ENCODE data around the gene CUBN. TPM values are rescaled to one million over a fixed set of nuclear protein-coding genes. Genes with fewer than 3 reads are reported as not detected.

CUBN gene
- total RNA-seq, 2 donors from 2014 or later: 0.75 to 1.3 TPM

GRCh38 chr10:17140386-17140761 lies 10.8 kb upstream of the CUBN start:
- H3K4me3 Mint-ChIP-seq: no peak overlapping the region
- no peak overlapping the region for H3K27ac ChIP-seq (ENCODE audit: low read depth, low read length)
- H3K36me3 ChIP-seq (ENCODE audit: control insufficient read depth, insufficient read depth, low read length): no peaks in the 10 kb centered on the region
- no peaks in the 10 kb centered on the region for H3K9me3 Mint-ChIP-seq
- H3K27me3 Mint-ChIP-seq (ENCODE audit: insufficient read depth): no peaks in the 10 kb centered on the region
- H3K27ac Mint-ChIP-seq: no peak overlapping the region
- no peak for DNase-seq
- no peak overlapping the region for H3K4me3 ChIP-seq (ENCODE audit: low read length)
- TF ChIP-seq, protein P1, sequence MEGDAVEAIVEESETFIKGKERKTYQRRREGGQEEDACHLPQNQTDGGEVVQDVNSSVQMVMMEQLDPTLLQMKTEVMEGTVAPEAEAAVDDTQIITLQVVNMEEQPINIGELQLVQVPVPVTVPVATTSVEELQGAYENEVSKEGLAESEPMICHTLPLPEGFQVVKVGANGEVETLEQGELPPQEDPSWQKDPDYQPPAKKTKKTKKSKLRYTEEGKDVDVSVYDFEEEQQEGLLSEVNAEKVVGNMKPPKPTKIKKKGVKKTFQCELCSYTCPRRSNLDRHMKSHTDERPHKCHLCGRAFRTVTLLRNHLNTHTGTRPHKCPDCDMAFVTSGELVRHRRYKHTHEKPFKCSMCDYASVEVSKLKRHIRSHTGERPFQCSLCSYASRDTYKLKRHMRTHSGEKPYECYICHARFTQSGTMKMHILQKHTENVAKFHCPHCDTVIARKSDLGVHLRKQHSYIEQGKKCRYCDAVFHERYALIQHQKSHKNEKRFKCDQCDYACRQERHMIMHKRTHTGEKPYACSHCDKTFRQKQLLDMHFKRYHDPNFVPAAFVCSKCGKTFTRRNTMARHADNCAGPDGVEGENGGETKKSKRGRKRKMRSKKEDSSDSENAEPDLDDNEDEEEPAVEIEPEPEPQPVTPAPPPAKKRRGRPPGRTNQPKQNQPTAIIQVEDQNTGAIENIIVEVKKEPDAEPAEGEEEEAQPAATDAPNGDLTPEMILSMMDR (conservative IDR thresholded peaks at IDR 0.05): no peak
- no peaks in the 10 kb centered on the region for H3K27me3 ChIP-seq (ENCODE audit: control insufficient read depth, insufficient read depth, low read length, poor library complexity, severe bottlenecking)
- no peak overlapping the region for H3K9ac ChIP-seq (ENCODE audit: extremely low read depth, low read length, poor library complexity, severe bottlenecking)
- H3K4me1 Mint-ChIP-seq: peaks cover 9% of the 10 kb centered on the region
- no peaks in the 10 kb centered on the region for H3K9me3 ChIP-seq (ENCODE audit: control insufficient read depth, low read length)
- no peaks in the 10 kb centered on the region for H3K36me3 Mint-ChIP-seq (ENCODE audit: low read depth)
- no peaks in the 10 kb centered on the region for H3K4me1 ChIP-seq (ENCODE audit: control insufficient read depth, insufficient read depth, low read length)

DNA sequence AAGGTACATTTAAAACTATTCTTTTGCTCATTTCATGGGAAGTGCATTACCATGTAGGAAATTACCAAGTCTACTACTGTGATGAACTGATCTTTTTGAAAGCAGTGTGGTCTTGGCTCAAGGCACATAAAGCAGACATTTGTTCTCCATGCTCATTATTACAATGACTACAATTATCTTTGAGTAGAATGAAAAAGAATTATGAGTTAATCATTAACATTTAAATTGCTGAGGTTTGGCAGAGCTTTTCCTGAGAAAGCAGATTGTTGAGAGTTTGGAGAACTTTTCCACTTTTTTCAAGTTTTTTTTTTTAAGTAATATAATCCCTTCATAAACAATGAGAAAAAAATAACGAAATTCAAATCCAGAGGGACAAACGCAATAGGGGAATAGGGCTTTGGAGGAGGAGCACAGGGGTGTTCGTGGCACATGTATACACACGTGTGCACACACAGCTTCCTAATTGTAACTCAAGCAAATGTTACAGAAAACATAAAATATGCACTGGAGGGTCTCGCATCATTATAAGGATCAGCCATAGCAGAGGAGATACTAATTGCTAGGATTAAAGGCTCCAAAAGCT lies 8.9 kb upstream of the CUBN start:
- Histone ChIP-seq H3K4me1 (ENCODE audit: control insufficient read depth, insufficient read depth, low read length) (no peaks in the 10 kb centered on the region), H3K27ac (ENCODE audit: low read depth, low read length) (no peak overlapping the region), H3K4me3 (ENCODE audit: low read length) (no peak overlapping the region), H3K9me3 (ENCODE audit: control insufficient read depth, low read length) (no peaks in the 10 kb centered on the region), H3K27me3 (ENCODE audit: control insufficient read depth, insufficient read depth, low read length, poor library complexity, severe bottlenecking) (no peaks in the 10 kb centered on the region), H3K36me3 (ENCODE audit: control insufficient read depth, insufficient read depth, low read length) (no peaks in the 10 kb centered on the region), H3K9ac (ENCODE audit: extremely low read depth, low read length, poor library complexity, severe bottlenecking) (no peak overlapping the region)
- Mint-ChIP-seq H3K9me3 (no peaks in the 10 kb centered on the region), H3K27me3 (ENCODE audit: insufficient read depth) (no peaks in the 10 kb centered on the region), H3K4me1 (peaks cover 11% of the 10 kb centered on the region), H3K27ac (no peak overlapping the region), H3K4me3 (no peak overlapping the region), H3K36me3 (ENCODE audit: low read depth) (no peaks in the 10 kb centered on the region)
- DNase-seq: no peak
- TF ChIP-seq, protein P1 (conservative IDR thresholded peaks at IDR 0.05): no peak
- WGBS, 2 experiments (ENCODE audit: insufficient coverage in 1 of 2, insufficient read length in 1 of 2): 96 to 100% methylated on average over 3 to 5 of the region's 5 CpGs

DNA sequence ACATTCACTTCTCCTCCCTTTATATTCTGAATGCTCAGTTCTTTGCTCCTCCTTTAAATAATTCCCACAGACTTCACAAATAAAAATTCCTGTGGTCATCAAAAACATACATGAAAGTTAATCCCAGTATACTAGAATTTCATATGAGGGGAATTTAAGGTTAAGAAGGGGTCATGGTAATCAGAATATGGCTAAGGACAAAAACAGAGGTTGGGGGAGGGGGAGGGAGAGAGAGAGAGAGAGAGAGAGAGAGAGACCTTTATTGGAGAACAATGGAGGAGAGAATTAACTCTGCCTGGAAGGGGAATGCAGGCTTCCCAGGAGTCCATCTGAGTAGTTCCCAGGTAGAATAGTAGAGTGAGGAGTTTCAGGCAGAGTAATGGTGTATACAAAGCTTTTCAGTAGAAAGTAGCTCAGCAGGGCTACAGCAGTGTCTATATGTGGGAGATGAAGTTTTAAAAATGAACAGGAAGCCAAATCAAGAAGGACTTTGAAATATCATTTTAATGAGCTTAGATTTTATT lies 5.2 kb upstream of the CUBN start:
- no peak overlapping the region for H3K27ac Mint-ChIP-seq
- Histone ChIP-seq H3K36me3 (ENCODE audit: control insufficient read depth, insufficient read depth, low read length) (no peaks in the 10 kb centered on the region), H3K9me3 (ENCODE audit: control insufficient read depth, low read length) (no peaks in the 10 kb centered on the region), H3K9ac (ENCODE audit: extremely low read depth, low read length, poor library complexity, severe bottlenecking) (no peak overlapping the region), H3K4me1 (ENCODE audit: control insufficient read depth, insufficient read depth, low read length) (no peaks in the 10 kb centered on the region), H3K27ac (ENCODE audit: low read depth, low read length) (no peak overlapping the region), H3K4me3 (ENCODE audit: low read length) (no peak overlapping the region), H3K27me3 (ENCODE audit: control insufficient read depth, insufficient read depth, low read length, poor library complexity, severe bottlenecking) (no peaks in the 10 kb centered on the region)
- no peak overlapping the region for H3K4me3 Mint-ChIP-seq
- no peaks in the 10 kb centered on the region for H3K36me3 Mint-ChIP-seq (ENCODE audit: low read depth)
- H3K4me1 Mint-ChIP-seq: peaks cover 18% of the 10 kb centered on the region
- H3K9me3 Mint-ChIP-seq: no peaks in the 10 kb centered on the region
- DNase-seq: no peak
- H3K27me3 Mint-ChIP-seq (ENCODE audit: insufficient read depth): no peaks in the 10 kb centered on the region
- TF ChIP-seq, protein P1 (conservative IDR thresholded peaks at IDR 0.05): no peak

Data from endodermal cell (in vitro differentiated cells).